NCI-H1694 treated with DMSO at 0.1 percent for 48 hours (cell line): ENCODE measurements around the gene EIF4B.

ENCODE experiments used
- DNase-seq: peaks from one replicate; lab custom pipeline; 2025; lab: John Stamatoyannopoulos, UW

EIF4B gene

DNA sequence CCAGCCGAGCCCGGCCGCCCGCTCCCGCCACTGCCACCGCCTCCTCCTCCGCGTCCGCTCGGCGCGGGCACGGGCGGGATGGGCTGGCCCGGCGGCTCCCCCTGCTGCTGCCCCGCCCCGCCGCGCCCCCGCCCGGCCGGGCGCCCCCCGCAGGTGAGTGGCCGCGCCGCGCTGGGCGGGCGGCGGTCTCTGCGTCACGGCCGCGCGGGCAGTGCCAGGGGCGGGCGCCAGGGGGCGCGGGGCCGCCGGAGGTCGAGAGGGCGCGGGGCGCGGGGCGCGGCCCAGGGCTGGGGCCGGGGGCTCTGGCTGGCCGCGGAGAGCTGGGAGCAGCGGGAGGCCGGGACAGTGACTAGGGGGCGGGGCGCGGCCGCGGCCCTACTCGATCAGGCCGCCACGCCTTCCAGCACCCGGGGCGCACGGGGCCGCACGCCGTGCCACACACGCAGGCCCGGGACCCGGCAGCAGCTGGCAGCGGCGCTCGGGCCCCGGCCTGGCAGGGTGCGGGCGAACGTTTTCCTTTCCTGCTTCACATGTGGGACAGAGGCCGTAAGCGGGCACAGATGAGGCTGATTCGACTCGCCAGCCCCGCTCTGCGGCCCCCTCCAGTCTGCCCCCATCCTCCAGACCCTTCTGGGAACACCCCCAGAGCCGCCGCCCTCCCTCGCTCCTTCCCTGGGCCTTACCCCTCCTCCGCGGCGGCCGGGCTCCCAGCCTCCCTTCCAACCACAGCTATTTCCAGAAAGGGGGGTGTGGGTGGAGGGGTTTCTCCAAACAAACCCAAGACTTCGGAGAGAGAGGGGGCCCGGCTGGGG is 41.2 kb downstream of the EIF4B start:
- DNase-seq = peak; percentile 26

DNA sequence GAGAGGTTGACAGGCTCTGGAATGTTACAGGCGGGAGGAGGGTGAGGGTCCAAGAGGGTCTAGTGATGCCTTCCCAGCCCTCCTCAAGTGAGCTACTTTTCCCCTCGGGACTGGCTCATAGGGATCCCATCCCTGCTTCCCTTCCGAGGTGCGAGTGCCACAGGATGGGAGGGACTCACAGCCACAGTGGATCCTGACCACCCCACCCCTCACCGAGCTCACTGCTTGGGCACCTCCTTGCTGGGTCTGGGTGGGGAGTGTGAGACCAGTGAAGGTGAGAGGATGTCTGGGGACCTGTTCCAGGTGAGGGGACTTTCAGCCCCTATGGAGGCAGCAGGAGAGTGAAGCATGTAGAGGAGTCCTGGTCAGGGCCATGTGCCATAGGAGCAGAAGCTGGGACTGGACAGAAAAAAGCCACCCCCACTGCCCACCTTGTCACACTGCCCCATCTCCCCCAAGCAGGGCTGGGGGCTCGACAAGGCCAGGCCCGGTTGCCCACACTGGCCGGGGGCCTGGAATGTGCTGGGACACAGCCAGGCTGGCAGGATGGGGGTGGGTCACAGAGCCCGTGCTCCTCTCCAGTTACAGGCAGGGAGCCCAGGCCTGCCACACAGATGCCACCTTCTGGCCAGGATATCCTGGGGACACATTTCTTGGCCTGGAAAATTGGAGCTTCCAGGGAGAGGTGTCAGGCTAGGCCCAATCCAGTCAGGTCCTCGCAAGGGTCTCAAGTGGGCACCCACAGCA is 42.0 kb downstream of the EIF4B start:
- peak; percentile 59 for DNase-seq

DNA sequence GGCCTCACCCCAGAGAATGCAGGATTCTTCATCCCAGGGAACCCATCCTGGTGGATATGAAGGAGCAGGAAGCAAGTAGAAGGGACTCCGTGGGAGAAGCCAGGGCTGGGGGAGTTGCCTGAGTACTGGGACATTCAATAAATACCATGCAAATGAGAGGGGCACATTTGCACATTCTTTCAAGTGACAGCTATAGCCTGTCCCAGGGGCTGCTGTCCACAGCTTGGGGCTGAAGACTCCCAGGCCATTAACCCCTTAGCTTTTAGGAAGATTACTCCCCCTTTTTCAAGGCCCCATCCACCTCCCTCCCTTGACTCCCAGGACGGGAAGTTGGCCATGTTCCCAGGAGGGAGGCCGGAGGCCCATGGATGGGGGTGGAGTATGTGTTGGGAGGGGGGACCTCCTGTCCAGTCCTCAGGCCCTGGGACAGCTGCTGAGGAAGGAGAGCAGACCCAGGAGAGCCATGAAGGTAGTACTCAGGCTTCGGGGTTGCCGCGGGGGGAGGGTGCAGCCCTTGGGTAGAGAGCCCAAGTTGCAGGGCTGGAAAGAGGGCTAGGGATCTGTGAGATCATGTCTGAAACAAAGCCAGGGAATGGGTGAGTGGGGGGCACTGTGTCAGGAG is 42.6 kb downstream of the EIF4B start:
- no peak for DNase-seq

DNA sequence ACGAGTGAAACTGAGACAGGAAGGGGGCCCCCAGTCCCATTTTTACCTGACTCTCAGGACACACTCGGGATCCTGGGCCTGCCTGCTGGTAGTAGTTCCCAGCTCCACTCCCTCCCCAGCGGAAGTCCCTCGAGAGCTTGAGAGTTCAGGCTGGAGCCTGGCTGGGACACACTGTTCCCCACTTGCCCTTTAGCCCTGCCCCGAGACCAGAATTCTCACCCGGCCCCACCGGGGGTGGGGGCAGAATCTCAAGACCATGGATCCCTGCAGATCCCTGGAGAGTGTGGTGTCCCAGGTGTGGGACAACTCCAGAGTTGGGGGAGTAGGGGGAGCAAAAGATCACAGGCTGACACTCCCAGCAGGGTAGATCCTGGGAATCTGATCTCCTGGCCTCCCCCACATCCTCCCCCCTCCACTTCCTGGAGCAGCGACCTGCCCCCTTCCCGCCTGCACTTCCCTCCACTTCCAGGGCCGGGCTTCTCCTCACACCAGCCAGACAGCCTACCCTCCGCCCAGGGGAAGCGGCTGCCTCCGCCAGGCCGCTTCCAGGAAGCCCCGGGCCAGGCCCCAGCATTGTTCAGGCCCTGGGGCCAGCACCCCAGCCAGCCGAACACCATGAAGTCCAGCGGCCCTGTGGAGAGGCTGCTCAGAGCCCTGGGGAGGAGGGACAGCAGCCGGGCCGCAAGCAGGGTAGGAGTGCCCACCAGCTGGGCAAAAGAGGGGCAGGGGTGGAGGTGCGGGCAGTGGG is 43.5 kb downstream of the EIF4B start, which contains the start of gene TNS2:
Gene TNS2, plus strand, starts transcription at position 495 of the 748 bp plus-strand sequence. Its CDS starts 121 bp downstream, at position 616.
- DNase-seq = no peak

DNA sequence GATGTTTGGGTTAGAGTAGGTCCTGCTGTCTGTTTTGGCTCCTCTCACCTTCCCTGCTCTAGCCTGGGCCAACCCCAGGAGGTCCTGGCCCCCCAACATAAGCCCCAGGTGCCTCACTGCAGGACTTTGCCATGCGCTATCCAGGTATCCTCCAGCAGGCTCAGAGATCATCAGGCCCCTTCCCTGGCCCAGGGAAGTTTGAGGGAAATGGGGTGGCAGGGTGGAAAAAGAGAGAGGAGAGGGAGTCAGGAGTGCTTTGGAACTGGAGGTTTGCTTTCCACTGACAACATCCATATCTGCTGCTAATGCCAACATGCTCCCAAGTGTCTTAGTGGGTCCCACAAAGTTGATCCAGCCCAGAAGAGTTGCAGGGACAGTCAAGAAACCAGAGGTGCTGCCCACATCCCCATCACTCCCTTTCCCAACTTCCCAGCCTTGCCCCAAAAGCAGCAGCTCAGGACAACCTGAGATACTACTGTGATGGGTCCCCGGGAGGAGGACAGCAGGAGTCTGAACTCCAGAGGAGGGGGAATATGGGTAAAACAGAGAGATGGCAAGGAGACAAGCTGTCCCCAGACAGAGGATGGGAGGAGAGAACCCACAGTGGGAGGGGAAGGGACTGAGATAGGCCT is 44.3 kb downstream of the EIF4B start:
- DNase-seq = peak; percentile 19

DNA sequence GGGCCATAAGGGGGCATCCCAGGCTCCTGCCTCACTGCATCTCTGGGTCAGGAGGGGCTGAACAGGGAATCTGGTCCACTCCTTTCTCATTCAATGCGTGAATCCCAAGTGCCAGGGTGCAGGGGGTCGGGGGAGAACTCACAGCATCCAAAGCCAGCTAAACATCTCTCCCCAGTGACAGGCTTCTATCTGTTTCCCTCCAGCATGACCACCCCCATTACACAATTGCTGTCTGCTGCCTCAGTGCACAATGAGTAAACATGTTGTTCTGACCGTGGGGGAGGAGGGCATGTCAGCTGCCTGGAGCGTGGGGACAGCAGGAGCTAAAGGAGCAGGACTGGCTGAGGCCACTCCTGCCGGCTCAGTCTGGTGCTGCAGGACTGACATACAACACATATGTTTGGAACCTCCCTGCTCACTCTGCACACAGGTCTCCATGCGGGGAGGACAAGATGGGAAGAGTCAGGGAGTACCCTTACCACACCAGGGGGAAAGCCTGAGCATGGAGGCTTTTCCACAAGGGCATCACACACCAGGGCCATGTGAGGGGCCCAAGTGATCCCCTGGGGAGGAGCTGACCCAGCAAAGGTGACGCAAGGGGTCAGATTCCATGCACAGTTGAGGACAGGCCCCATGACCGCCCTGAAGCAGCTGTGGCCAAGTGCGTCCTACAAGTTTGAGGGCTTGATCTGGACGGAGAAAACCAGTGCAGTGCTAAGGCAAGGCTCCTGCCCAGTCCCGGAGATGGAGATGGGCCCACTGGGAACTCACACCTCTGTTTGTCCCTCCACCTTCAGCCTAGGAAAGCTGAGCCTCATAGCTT is 45.0 kb downstream of the EIF4B start:
- peak; percentile 32 for DNase-seq

DNA sequence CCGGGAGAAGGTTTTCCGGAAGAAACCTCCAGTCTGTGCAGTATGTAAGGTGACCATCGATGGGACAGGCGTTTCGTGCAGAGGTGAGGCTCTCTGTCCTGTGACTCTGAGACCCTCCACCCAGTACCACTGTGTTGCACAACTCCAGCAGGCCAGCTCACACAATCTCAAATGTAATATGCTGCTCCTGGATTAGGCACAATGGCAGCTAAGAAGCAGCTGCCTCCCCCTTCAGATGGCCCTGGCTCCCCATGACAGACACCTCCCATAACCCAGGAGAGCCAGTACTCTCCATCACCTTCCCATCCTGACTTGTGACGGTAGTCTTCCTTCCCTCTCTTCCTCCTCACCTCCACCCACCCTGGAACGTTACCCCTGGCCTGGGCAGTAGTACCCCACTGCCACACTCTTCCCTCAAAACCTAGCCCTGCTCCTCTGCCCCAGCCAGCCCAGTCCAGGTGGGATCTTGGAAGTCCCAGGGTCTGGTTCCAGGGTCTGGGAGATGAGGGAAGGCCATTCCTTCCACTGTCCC is 45.7 kb downstream of the EIF4B start:
- DNase-seq = no peak

DNA sequence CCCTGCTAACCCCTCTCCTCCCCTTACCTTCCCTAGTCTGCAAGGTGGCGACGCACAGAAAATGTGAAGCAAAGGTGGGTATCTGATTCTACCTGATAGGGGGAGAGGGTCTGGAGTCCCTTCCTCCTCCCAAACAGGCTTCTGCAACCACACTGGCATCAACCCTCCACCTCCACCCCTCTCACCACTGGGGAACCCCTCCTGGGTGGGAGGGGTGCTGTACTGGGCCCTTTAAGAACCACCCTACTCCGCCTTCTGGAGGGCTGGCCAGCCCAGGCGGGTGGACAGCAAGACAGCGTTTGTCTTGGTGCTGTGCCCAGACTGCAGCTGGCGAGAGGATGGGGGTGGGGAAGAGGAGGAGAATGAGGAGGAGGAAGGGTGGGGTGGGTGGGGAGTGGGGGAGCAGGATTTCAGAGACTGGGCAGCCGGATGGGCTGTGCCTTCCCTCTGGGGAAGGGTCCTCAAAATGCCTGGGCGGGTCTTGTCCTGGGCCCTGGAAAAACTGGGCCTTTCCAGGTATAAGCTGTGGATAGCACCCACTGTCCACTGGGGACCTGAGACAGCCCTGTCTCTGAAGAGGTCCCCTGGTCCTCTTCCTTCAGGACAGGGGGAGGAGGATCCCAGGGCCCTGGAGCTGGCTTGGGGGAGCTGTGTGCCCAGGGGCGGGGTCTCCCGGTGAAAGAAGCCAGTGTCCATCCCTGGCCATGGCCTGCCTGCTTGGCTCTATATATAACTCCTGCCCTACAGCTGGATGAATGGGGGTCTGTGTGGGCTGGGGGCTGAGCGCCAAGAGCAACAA is 46.4 kb downstream of the EIF4B start:
- no peak for DNase-seq

DNA sequence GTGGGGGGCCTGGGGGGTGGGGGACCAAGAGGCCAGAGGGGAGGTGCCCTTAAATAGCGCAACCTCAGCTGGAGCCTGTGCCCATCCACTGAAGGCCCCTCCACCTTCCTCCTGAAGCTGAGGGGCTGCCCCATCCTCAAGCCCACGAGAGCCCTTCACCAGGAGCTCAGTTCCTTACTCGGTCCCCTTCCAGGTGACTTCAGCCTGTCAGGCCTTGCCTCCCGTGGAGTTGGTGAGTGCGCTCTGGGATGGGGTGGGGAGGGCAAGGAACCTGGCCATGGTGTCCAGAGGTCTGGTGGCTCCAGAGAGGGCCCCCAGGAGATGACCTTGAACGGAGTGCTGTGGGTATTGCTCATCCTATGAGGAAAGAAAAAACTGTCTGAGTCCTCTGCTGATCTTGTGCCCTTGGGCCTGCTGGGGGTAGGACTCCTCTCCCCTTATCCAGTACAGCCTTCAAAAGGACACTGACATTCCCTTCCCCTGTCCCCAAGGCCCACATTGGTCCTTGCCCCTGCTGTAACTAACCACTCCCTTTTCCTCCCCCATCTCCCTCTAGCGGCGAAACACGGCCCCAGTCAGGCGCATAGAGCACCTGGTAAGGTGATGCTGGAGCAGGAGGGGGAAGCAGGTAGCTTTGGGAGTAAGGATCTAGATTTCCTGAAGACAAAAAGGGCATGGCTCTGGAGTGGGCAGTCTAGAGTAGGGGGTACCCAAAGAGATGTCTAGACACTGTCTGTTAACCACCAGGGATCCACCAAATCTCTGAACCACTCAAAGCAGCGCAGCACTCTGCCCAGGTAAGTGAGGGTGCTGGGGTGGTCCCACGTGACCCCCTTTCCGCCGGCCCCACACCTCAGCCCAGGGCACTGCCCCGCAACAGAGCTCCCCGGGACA is 47.2 kb downstream of the EIF4B start:
- DNase-seq = no peak

DNA sequence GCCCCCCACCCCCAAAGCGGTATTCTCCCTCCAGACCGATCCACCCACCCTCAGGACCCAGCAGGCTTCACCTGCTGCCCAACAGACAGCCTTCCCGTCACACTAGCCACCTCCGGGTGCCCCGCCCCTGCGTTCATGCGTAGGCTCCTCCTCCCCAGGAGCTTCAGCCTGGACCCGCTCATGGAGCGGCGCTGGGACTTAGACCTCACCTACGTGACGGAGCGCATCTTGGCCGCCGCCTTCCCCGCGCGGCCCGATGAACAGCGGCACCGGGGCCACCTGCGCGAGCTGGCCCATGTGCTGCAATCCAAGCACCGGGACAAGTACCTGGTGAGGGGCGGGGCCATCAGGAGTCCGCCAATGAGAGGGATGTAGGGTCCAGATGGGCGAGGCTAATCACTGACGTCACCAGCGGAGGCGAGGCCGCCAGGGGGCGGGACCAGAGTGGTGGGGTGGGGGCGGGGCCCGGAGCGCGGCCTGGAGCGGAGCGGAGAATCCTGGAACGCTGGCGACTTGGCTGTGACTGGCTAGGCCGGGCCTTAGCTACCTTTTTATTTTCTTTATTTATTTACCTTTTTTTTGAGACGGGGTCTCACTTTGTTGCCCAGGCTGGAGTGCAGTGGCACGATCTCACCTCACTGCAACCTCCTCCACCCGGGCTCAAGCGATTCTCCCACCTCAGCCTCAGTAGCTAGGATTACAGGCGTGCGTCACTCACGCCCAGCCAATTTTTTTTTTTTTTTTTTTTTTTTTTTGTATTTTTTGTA is 48.0 kb downstream of the EIF4B start:
- DNase-seq = peak; percentile 81

DNA sequence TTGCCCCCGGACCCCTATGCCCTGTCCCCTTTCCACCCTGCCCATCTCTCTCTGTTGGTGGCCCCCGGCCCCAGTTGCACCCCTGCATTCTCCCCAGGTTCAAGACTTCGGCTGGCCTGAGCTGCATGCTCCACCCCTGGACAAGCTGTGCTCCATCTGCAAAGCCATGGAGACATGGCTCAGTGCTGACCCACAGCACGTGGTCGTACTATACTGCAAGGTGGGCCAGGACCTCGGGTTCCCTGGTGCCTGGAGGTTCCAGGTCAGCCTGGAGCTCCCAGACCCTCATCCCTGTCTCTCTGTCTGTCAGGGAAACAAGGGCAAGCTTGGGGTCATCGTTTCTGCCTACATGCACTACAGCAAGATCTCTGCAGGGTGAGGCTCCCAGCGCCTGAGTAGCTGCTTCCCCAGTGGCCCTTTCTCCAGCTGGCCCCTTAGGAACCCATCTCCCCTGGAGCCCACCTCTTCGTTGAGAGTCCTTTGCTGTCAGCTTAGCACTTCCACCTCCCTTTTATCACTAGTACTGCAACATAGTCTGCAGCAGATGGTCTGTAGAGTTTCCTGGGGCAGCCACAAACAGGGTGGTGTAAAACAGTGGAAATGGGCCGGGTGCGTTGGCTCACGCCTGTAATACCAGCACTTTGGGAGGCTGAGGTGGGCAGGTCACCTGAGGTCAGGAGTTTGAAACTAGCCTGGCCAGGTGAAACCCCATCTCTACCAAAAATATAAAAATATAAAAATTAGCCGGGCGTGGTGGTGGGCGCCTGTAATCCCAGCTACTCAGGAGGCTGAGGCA is 49.4 kb downstream of the EIF4B start:
- DNase-seq = no peak

DNA sequence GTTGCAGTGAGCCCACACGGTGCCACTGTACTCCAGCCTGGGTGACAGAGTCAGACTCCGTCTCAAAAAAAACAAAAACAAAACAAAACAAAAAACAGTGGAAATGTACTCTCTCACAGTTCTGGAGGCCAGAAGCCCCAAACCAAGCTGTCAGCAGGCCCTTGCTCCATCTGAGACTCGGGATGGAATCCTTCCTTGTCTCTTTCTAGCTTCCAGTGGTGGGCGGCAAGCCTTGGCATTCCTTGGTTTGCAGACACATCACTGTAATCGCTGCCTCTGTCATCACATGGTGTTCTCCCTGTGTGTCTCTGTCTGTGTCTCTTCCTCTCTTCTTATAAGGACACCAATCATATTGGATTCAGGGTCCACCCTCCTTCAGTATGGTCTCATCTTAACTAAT is 50.0 kb downstream of the EIF4B start:
- no peak for DNase-seq

DNA sequence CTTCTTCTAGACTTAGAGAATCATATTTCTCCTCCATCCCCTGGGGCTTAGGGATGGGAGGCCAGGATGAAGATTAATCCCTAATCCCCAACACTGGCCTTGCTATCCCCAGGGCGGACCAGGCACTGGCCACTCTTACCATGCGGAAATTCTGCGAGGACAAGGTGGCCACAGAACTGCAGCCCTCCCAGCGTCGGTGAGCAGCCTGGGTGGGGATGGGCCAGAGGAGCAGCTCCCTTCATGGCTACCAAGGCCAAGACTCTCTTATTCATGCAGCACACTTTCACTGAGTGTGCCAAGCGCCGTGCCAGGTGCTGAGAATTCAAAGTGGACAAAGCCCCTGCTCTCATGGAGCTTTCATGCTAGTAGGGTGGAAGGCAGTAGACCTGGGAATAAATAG is 50.6 kb downstream of the EIF4B start:
- DNase-seq = no peak

DNA sequence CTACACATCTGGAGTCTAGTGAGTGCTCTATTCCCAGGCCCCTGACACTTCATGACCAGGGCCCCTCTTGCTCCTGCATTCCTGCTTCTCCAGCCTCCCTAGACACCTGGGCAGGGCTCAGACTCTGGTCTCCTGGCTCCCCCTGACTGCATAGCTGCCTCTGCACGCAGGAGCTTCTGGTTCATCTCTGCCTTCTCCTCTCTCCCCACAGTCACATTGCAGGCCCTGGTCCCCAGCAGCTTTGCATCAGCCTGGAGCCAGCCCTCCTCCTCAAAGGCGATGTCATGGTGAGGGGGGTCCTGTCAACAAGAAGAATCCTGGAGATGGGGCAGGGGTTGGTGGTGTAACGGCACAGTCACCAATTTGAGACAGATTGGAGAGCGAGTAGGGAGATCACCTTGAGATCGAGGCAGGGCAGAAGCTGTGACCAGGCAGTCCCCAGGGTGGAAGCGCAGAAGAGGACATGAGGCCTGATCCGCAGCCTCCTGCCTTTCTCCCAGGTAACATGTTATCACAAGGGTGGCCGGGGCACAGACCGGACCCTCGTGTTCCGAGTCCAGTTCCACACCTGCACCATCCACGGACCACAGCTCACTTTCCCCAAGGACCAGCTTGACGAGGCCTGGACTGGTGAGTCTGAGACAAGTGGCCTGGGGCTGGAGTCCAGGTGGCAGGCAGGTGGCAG is 51.7 kb downstream of the EIF4B start:
- DNase-seq = no peak

DNA sequence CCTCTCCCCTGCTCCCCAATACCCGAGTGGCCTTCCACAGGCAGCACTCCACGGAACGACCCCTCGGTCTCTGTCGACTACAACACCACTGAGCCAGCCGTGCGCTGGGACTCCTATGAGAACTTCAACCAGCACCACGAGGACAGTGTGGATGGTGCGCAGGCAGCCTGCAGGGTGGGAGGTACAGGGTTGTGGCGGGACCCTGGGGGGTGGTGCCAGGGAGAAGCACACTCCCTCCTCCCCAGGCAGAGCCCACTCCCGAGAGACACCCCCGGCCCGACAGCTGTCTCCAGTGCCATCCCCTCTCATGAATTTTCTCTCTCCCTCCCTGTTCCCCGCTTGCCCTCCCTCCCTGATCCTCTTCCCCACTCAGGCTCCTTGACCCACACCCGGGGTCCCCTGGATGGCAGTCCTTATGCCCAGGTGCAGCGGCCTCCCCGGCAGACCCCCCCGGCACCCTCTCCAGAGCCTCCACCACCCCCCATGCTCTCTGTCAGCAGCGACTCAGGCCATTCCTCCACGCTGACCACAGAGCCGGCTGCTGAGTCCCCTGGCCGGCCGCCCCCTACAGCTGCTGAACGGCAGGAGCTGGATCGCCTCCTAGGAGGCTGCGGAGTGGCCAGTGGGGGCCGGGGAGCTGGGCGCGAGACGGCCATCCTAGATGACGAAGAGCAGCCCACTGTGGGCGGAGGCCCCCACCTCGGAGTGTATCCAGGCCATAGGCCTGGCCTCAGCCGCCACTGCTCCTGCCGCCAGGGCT is 52.6 kb downstream of the EIF4B start:
- DNase-seq = no peak
